BE2C (cell line): ENCODE results near the gene KLHL41.

Experiments used
- DNase-seq: peaks from one replicate; pipeline ENCODE4 v3.0.0-alpha.2; 2020
- H3K27me3 ChIP-seq: fragments of 250-450 bp; sonication (Bioruptor Pico); 2 replicates; pipeline ENCODE4 v1.5.1; 2020; ENCODE audit warnings: mild to moderate bottlenecking
- H3K36me3 ChIP-seq: fragments of 250-450 bp; sonication (Bioruptor Pico); 2 replicates; pipeline ENCODE4 v1.5.1; 2020; ENCODE audit warnings: mild to moderate bottlenecking
- H3K4me1 ChIP-seq: fragments of 250-450 bp; sonication (Bioruptor Pico); 2 replicates; pipeline ENCODE4 v1.5.1; 2020
- H3K4me3 ChIP-seq: 2 replicates; pipeline ENCODE4 v1.5.1; 2011; ENCODE audit warnings: low read depth, low read length
- H3K9me3 ChIP-seq: fragments of 250-450 bp; sonication (Bioruptor Pico); 2 replicates; pipeline ENCODE4 v1.5.1; 2020
- TF ChIP-seq, protein P1 (sequence below): IDR thresholded peaks from 2 replicates; pipeline ENCODE4 v1.5.1; 2012; ENCODE audit warnings: mild to moderate bottlenecking, low read depth, low read length

KLHL41 gene

DNA sequence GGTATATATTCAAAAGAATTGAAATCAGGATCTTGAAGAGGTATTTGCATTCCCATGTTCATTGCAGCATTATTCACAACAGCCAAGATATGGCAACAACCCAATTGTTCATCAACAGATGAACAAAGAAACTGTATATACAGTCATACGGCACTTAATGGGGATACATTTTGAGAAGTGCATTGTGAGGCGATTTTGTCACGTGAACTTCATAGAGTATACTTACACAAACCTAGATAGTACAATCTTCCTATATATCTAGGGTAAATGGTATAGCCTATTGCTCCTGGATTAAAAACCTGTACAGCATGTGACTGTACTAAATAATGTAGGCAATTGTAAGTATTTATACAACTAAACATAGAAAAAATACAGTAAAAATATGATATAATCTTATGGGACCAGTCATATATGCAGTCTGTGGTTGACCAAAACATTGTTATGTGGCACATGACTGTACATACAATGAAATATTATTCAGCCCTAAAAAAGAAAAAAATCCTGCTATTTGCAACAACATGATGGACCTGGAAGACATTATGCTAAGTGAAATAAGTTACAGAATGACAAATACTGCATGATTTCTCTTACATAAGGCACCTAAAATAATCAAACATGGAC is 39.4 kb upstream of the KLHL41 start:
- Histone ChIP-seq H3K36me3 (no peaks in the 10 kb centered on the region), H3K9me3 (no peaks in the 10 kb centered on the region), H3K4me3 (no peak overlapping the region), H3K27me3 (no peaks in the 10 kb centered on the region), H3K4me1 (no peaks in the 10 kb centered on the region)
- no peak for DNase-seq
- TF ChIP-seq, protein P1, sequence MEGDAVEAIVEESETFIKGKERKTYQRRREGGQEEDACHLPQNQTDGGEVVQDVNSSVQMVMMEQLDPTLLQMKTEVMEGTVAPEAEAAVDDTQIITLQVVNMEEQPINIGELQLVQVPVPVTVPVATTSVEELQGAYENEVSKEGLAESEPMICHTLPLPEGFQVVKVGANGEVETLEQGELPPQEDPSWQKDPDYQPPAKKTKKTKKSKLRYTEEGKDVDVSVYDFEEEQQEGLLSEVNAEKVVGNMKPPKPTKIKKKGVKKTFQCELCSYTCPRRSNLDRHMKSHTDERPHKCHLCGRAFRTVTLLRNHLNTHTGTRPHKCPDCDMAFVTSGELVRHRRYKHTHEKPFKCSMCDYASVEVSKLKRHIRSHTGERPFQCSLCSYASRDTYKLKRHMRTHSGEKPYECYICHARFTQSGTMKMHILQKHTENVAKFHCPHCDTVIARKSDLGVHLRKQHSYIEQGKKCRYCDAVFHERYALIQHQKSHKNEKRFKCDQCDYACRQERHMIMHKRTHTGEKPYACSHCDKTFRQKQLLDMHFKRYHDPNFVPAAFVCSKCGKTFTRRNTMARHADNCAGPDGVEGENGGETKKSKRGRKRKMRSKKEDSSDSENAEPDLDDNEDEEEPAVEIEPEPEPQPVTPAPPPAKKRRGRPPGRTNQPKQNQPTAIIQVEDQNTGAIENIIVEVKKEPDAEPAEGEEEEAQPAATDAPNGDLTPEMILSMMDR: no peak

DNA sequence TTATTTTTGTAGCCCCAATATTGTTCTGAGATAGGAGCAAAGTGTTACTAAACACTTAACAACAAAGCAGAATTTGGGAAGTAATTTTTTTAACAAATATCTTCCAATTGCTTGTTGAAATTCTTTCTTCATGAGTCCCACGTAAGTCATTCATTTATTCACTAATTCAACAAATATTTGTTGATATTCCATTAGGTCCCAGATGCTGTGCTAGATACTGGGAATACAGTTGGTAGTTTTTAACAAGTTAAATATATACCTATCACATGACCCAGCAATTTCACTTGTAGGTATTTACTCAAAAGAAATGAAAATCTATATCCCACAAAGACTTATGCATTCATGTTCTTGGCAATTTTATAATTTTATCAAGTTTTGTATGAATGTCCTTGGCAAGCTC is 37.3 kb upstream of the KLHL41 start:
- Histone ChIP-seq H3K27me3 (no peaks in the 10 kb centered on the region), H3K4me1 (no peaks in the 10 kb centered on the region), H3K4me3 (no peak overlapping the region), H3K9me3 (no peaks in the 10 kb centered on the region), H3K36me3 (no peaks in the 10 kb centered on the region)
- TF ChIP-seq, protein P1: no peak
- DNase-seq: no peak

DNA sequence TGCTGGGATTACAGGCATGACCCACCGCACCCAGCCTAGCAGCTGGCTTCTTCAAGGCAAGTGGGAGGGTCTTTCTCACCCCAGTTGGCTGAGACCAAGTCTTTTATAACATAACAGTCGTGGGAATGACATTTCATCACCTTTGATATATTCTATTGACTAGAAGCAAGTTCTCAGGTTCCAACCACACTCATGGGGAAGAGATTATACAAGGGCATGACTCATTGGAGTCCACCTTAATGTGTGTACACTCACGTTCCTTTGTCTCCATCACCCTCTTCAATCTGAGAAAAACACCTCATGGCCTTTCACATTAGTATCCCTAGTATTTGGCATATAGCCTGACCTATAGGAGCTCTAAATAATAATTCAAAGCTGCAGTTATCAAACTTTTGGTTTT is 33.0 kb upstream of the KLHL41 start:
- H3K4me1 ChIP-seq: no peaks in the 10 kb centered on the region
- no peak for DNase-seq
- no peaks in the 10 kb centered on the region for H3K27me3 ChIP-seq
- H3K36me3 ChIP-seq: no peaks in the 10 kb centered on the region
- H3K4me3 ChIP-seq: no peak overlapping the region
- TF ChIP-seq, protein P1: no peak
- H3K9me3 ChIP-seq: no peaks in the 10 kb centered on the region

DNA sequence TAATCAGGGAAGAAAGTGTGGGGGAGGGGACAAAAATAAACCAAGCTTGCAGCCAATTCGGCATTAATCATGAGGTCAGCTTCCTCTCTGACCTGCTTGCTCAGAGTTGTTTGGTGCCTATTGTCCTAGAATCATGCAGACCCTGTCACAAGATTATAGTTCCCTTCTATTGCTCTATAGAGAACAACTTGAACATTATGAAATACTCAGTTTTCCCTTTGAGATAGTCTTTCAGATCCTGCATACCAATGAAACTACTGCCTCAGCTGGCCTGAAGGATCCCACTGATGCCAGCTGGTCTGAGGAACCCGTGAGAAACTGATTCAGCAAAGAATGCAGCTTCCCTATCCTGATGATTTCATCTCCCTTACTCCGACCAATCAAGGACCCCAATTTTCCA is 31.2 kb upstream of the KLHL41 start:
- Histone ChIP-seq H3K36me3 (no peaks in the 10 kb centered on the region), H3K9me3 (no peaks in the 10 kb centered on the region), H3K4me3 (no peak overlapping the region), H3K4me1 (no peaks in the 10 kb centered on the region), H3K27me3 (no peaks in the 10 kb centered on the region)
- no peak for DNase-seq
- TF ChIP-seq, protein P1: no peak

DNA sequence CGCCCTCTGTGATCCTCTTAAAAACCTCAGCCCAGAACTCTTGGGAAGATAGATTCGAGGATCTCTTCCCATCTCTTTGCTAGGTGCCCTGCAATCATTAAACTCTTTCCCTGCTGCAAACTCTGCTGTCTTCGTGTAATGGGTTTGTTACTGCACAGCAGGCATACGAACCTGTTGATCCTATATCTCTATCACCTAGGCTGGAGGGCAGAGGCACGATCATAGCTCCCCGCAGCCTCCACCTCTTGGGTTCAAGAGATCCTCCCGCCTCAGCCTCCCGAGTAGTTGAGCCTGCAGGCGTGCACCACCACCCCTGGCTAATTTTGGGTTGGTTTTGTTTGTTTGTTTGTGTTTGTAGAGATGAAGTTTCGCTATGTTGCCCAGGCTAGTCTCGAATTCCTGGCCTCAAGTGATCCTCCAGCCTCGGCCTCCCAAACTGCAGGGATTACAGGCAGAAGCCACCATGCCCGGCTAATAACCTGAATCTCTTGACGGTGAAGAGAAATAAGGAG is 30.7 kb upstream of the KLHL41 start:
- DNase-seq: no peak
- TF ChIP-seq, protein P1: no peak
- no peaks in the 10 kb centered on the region for H3K4me1 ChIP-seq

DNA sequence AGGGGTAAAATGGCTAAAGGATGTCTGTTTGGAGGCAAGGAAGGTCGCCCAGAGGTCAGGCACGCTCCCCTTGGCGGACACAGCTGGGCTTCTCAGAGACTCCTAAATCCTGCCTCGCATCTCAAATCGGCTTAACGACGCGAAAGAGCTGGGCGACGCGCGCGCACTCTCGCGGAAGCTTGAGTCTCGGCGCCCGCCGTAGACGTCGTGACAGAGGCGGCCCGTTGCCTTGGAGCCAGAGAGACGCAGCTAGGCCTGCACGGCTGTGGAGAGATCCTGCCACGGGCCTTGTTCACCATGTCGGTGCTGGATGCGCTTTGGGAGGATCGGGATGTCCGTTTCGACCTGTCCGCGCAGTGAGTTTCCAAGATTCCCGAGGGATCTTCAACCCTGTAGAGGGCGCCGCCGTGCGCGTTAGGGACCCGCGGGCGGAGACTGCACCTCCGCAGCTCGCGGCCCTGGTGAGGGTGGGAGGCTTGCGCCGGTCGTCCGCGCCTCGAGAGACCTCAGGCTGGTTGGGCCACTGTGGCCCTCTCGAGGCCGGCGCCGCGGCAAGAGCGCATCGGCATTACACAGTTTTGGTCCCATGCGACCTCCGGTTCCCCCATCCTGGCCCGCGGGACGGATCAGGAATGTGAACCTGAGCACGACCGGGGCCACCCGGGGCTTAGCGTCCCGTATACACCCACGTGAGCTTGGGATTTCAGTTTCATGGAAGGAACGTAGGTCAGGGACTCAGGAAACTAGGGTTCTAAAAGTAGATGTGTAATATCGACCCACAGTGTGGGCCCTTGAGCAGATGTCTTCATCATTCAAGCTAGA is 30.0 kb upstream of the KLHL41 start, which contains the start of gene BBS5:
TSS of gene BBS5 (plus strand) at position 238 of the 822 bp plus-strand sequence. CDS start at position 298, 60 bp downstream.
- Histone ChIP-seq H3K4me1 (no peaks in the 10 kb centered on the region), H3K36me3 (no peaks in the 10 kb centered on the region), H3K9me3 (no peaks in the 10 kb centered on the region), H3K4me3 (peak within 1 kb of the TSS; percentile 68), H3K27me3 (no peaks in the 10 kb centered on the region)
- TF ChIP-seq, protein P1: peak; percentile 41
- peak; percentile 71 for DNase-seq

More for the DNA sequence above, 30.7 kb upstream of the KLHL41 start:
- Histone ChIP-seq H3K36me3 (no peaks in the 10 kb centered on the region), H3K9me3 (no peaks in the 10 kb centered on the region), H3K4me3 (peak overlapping the region; percentile 68), H3K27me3 (no peaks in the 10 kb centered on the region)
